ENCODE results near the gene CFAP69.

DNA sequence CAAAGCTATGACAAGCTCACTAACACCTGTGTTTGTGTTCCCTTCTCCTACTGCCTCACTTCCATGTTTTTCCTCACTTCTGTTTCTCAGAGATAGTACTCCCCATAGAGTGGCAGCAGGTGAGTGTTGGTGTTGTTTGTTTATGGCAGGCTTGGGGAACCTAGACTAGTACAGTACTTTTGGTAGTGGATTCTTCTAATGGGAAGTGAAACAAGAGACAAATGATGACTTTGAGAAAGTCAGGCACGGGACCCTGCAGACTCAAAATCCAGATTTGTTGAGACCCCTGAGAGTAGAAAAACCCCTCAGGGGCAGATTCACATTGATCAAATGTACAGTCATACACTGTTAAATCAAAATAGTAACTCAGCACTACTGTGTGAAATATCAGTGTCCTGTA is 6.4 kb upstream of the CFAP69 start:
- TF ChIP-seq, protein P1, sequence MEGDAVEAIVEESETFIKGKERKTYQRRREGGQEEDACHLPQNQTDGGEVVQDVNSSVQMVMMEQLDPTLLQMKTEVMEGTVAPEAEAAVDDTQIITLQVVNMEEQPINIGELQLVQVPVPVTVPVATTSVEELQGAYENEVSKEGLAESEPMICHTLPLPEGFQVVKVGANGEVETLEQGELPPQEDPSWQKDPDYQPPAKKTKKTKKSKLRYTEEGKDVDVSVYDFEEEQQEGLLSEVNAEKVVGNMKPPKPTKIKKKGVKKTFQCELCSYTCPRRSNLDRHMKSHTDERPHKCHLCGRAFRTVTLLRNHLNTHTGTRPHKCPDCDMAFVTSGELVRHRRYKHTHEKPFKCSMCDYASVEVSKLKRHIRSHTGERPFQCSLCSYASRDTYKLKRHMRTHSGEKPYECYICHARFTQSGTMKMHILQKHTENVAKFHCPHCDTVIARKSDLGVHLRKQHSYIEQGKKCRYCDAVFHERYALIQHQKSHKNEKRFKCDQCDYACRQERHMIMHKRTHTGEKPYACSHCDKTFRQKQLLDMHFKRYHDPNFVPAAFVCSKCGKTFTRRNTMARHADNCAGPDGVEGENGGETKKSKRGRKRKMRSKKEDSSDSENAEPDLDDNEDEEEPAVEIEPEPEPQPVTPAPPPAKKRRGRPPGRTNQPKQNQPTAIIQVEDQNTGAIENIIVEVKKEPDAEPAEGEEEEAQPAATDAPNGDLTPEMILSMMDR (IDR thresholded peaks at IDR 0.05; ENCODE audit: insufficient read depth, low read depth, low read length) = no peak
- TF ChIP-seq EZH2 (IDR thresholded peaks at IDR 0.05; ENCODE audit: insufficient read depth, low read length) = no peak

Measured in astrocyte (in vitro differentiated cells and primary cell).